T-helper 17 cell (primary cell): ENCODE measurements around the gene KLHL12. TPM values are rescaled to one million over a fixed set of nuclear protein-coding genes. Genes with fewer than 3 reads are reported as not detected.

ENCODE experiments used
- ATAC-seq: fragments of 150-1000 bp; cut with Tn5 transposase; 2 replicates; pipeline ENCODE4 v1.10.0; 2021; ENCODE audit warnings: mild to moderate bottlenecking, moderate library complexity
- DNase-seq, 3 donors: peaks; one replicate each; pipeline versions ENCODE4 v3.0.0 to v3.0.0-alpha.2; 2020 to 2021
- H3K9me3 ChIP-seq: one replicate; pipeline ENCODE4 v1.7.0; 2013; ENCODE audit warnings: low read length, mild to moderate bottlenecking; ENCODE audit not compliant: control insufficient read depth, poor library complexity, severe bottlenecking
- H3K27ac Mint-ChIP-seq: one replicate; pipeline ENCODE4 v1.8.0; 2022; ENCODE audit warnings: mild to moderate bottlenecking, moderate library complexity, mixed read lengths
- H3K27me3 Mint-ChIP-seq: one replicate; pipeline ENCODE4 v1.8.0; 2022; ENCODE audit warnings: mixed read lengths
- H3K36me3 Mint-ChIP-seq: one replicate; pipeline ENCODE4 v1.8.0; 2022; ENCODE audit warnings: low read depth, mixed read lengths
- H3K4me1 Mint-ChIP-seq: one replicate; pipeline ENCODE4 v1.8.0; 2022; ENCODE audit warnings: mild to moderate bottlenecking, mixed read lengths
- H3K4me3 Mint-ChIP-seq: one replicate; pipeline ENCODE4 v1.8.0; 2022; ENCODE audit warnings: mild to moderate bottlenecking, moderate library complexity, mixed read lengths
- total RNA-seq, 4 donors: library from RNA in 2 of 4; stranded (reverse) in 2 of 4; gene quantifications; one replicate each; pipeline ENCODE4 v1.2.3 and lab custom pipeline; 2022 to 2026

Gene KLHL12
- total RNA-seq, 2 donors from 2014 or later = 16.7 to 21.1 TPM

GRCh38 chr1:202892501-202892900 is 34.5 kb downstream of the KLHL12 start:
- ATAC-seq = no peak
- H3K4me3 Mint-ChIP-seq = no peak overlapping the region

GRCh38 chr1:202890392-202890791 is 36.6 kb downstream of the KLHL12 start:
- H3K4me3 Mint-ChIP-seq = no peak overlapping the region
- ATAC-seq (no peak), DNase-seq (no peak)
- H3K27ac Mint-ChIP-seq = no peak overlapping the region
- no peaks in the 10 kb centered on the region for H3K27me3 Mint-ChIP-seq
- peaks cover 10% of the 10 kb centered on the region for H3K36me3 Mint-ChIP-seq
- H3K9me3 ChIP-seq = no peaks in the 10 kb centered on the region
- peaks cover 20% of the 10 kb centered on the region for H3K4me1 Mint-ChIP-seq

More at GRCh38 chr1:202892501-202892900, 34.5 kb downstream of the KLHL12 start:
- H3K27ac Mint-ChIP-seq = no peak overlapping the region
- no peaks in the 10 kb centered on the region for H3K27me3 Mint-ChIP-seq
- no peak for DNase-seq
- H3K4me1 Mint-ChIP-seq = peaks cover 20% of the 10 kb centered on the region
- H3K36me3 Mint-ChIP-seq = peaks cover 10% of the 10 kb centered on the region
- H3K9me3 ChIP-seq = no peaks in the 10 kb centered on the region

DNA sequence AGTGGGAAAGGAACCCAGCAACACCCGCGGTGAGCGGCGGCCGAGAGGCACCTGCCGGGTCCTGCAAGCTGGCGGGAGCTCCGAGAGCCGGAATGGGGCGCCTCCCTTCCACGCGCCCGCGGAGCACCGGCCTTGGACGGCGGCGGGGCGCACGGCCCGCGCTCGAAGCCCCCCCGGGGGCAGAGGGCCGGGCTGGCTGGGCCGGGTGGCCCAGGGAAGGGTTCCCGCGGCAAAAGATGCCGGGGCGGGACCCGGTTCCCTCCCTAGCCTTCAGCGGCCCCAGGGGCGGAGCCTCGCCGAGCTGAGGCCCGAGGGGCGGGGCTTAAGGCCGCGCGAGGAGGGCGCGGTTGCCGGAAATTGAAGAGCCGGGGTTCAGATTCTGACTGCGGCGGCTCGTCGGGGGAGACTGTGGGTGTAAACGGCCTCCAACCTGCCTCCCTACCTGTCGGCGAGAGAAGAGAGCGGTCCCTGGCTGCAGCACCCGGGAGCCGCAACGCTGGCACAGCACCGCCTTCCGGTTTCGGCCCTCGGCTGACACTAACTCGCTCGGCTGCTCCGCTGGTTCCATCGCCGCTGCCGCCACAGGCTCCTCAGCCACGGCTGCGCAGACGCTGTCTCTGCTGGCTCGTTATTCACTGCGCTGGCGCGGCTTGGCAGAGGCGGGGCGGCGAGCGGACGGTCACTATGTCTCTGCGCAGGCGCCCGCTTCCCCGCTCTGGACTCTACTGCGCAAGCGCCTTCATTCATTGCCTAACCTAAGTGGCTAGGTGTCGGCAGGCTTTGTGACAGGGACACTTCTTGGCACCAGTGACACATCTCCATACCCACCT is 38.3 kb downstream of the KLHL12 start, which contains the start of gene RABIF:
Gene RABIF (minus strand): TSS at position 619 of the 830 bp plus-strand sequence. CDS start 51 bp downstream, at position 568.
- DNase-seq (peak; percentile 94 to 96 (median 95)), ATAC-seq (peak; percentile 91)
- H3K4me1 Mint-ChIP-seq = peaks cover 20% of the 10 kb centered on the region
- H3K27ac Mint-ChIP-seq = peak within 1 kb of the TSS; percentile 90
- peaks cover 10% of the 10 kb centered on the region for H3K36me3 Mint-ChIP-seq
- no peaks in the 10 kb centered on the region for H3K27me3 Mint-ChIP-seq
- peak within 1 kb of the TSS; percentile 98 for H3K4me3 Mint-ChIP-seq
- H3K9me3 ChIP-seq = no peaks in the 10 kb centered on the region

DNA sequence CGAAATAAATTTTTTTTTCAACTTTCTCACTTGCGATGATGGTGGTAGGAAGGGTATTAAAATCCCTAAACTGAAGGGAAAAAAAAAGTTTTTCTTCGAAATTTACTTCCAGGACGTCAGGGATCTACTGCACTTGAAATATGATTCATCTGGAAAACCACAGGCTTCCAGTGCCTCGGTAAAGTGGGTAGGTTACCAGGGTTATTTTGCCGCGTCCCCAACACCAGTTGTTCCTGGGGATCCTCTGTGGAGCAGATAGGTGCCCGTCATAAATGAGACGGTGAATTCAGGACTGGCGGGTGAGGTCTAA is 38.9 kb downstream of the KLHL12 start:
- peaks cover 8% of the 10 kb centered on the region for H3K36me3 Mint-ChIP-seq
- DNase-seq (no peak), ATAC-seq (no peak)
- H3K27ac Mint-ChIP-seq = peak overlapping the region; percentile 70
- peak overlapping the region; percentile 98 for H3K4me3 Mint-ChIP-seq
- H3K9me3 ChIP-seq = no peaks in the 10 kb centered on the region
- no peaks in the 10 kb centered on the region for H3K27me3 Mint-ChIP-seq
- peaks cover 23% of the 10 kb centered on the region for H3K4me1 Mint-ChIP-seq

GRCh38 chr1:202880961-202881460 is 46.0 kb downstream of the KLHL12 start:
- H3K4me3 Mint-ChIP-seq = no peak overlapping the region
- ATAC-seq (no peak), DNase-seq (no peak)
- peak overlapping the region; percentile 72 for H3K27ac Mint-ChIP-seq
- H3K36me3 Mint-ChIP-seq = peaks cover 7% of the 10 kb centered on the region
- no peaks in the 10 kb centered on the region for H3K9me3 ChIP-seq
- no peaks in the 10 kb centered on the region for H3K27me3 Mint-ChIP-seq
- H3K4me1 Mint-ChIP-seq = peaks cover 14% of the 10 kb centered on the region

DNA sequence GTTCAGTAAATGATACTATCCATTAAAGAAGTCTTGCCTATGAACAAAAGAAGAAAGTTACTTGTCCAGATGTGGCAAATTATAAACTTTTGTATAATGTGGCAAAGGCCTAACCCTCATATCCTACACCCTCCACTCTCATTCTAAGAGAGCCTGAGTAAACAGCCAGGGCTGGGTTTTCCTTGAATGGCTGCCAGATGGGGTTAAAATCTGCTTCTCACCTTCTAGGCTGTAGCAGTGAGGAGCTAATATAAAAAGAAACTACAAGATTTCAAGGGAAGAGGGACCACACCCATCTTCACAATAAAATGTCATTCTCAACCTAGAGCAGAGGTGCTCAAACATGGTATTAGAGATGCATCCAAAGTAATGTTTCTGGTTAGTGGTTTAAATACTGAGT is 47.0 kb downstream of the KLHL12 start:
- H3K9me3 ChIP-seq = no peaks in the 10 kb centered on the region
- peaks cover 14% of the 10 kb centered on the region for H3K4me1 Mint-ChIP-seq
- no peak for DNase-seq
- peaks cover 7% of the 10 kb centered on the region for H3K36me3 Mint-ChIP-seq
- no peak for ATAC-seq
- no peaks in the 10 kb centered on the region for H3K27me3 Mint-ChIP-seq
- peak overlapping the region; percentile 37 for H3K27ac Mint-ChIP-seq
- no peak overlapping the region for H3K4me3 Mint-ChIP-seq

DNA sequence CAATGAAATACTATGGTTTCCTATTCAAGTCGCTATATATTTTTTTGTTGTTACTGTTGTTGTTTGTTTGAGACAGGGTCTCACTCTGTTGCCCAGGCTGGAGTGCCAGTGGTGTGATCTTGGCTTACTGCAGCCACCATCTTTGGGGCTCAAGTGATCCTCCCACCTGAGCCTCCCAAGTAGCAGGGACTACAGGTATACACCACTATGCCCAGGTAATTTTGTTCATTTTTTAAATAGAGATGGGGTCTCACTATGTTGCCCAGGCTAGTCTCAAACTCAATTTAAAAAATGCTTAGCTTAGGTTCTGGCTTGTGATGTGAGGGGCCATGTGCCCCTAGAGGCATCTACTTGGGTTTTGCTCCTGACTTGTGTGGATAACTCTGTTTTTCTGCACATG is 47.9 kb downstream of the KLHL12 start:
- Mint-ChIP-seq H3K4me1 (peaks cover 14% of the 10 kb centered on the region), H3K4me3 (no peak overlapping the region), H3K27ac (no peak overlapping the region), H3K36me3 (peaks cover 7% of the 10 kb centered on the region), H3K27me3 (no peaks in the 10 kb centered on the region)
- ATAC-seq (no peak), DNase-seq (no peak)
- no peaks in the 10 kb centered on the region for H3K9me3 ChIP-seq

DNA sequence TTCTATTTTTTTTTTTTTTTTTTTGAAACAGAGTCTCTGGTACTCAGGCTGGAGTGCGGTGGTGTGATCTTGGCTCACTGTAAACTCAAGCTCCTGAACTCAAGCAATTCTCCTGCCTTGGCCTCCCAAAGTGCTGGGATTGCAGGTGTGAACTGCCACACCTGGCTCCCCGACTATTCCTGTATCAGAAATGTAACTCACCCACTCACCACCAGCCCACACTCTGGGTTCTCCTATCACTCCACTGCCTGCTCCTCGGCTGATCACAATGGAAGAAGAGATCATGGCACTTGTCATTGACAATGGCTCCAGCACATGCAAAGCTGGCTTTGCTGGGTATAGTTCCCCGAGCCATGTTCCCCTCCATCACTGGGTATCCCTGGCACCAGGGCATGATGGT is 54.0 kb downstream of the KLHL12 start:
- H3K27me3 Mint-ChIP-seq = peaks cover 7% of the 10 kb centered on the region
- no peak overlapping the region for H3K4me3 Mint-ChIP-seq
- peaks cover 8% of the 10 kb centered on the region for H3K4me1 Mint-ChIP-seq
- H3K27ac Mint-ChIP-seq = no peak overlapping the region
- H3K36me3 Mint-ChIP-seq = peaks cover 6% of the 10 kb centered on the region
- no peaks in the 10 kb centered on the region for H3K9me3 ChIP-seq
- DNase-seq = no peak
- ATAC-seq = no peak

GRCh38 chr1:202871367-202871766 is 55.7 kb downstream of the KLHL12 start:
- no peaks in the 10 kb centered on the region for H3K9me3 ChIP-seq
- Mint-ChIP-seq H3K4me3 (no peak overlapping the region), H3K27ac (no peak overlapping the region), H3K27me3 (peaks cover 7% of the 10 kb centered on the region), H3K4me1 (peaks cover 8% of the 10 kb centered on the region), H3K36me3 (peaks cover 6% of the 10 kb centered on the region)
- DNase-seq = no peak
- ATAC-seq = no peak

GRCh38 chr1:202862679-202863560 is 64.1 kb downstream of the KLHL12 start:
- Mint-ChIP-seq H3K36me3 (no peaks in the 10 kb centered on the region), H3K4me3 (no peak overlapping the region), H3K4me1 (peaks cover 14% of the 10 kb centered on the region), H3K27ac (no peak overlapping the region), H3K27me3 (peaks cover 64% of the 10 kb centered on the region)
- H3K9me3 ChIP-seq = no peaks in the 10 kb centered on the region
- no peak for DNase-seq
- no peak for ATAC-seq

DNA sequence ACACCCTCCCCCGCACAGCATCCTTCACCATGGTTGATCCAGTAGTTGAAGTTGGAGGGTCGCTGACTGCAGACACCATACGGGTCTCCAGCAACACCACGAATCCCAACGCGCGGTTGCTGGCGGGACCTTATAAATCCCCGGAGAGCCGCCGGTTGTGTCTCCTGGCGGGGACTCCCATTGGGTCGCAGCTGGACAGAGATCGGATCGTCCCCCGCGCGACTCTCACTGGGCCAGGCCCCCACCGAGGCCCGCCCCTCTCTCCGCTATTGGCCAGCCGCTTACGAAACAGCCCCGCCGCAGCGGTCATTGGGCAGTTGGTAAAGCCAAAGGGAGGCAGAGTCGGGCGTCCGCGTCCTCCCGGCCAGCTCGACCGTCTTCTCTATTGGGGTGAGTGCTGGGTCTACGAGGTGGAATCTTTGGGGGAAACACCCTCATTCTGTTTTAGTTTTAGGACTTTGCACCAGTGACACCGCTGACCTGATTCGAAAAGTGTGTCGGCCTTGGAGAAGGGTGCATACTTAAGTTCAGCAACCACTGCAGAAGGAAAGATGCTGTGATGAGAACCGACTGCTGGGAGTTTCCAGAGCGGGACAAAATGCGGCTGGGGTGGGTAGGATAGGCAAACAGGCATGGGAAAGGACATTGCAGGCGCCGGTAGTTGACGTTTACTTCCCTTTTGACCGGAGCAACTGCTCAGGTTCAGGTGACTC is 65.5 kb downstream of the KLHL12 start:
- DNase-seq = peak in 1 of 3 donors; percentile 18
- Mint-ChIP-seq H3K4me1 (peaks cover 14% of the 10 kb centered on the region), H3K27ac (peak overlapping the region; percentile 60), H3K4me3 (peak overlapping the region; percentile 91), H3K27me3 (peaks cover 64% of the 10 kb centered on the region), H3K36me3 (no peaks in the 10 kb centered on the region)
- no peaks in the 10 kb centered on the region for H3K9me3 ChIP-seq
- peak; percentile 74 for ATAC-seq

DNA sequence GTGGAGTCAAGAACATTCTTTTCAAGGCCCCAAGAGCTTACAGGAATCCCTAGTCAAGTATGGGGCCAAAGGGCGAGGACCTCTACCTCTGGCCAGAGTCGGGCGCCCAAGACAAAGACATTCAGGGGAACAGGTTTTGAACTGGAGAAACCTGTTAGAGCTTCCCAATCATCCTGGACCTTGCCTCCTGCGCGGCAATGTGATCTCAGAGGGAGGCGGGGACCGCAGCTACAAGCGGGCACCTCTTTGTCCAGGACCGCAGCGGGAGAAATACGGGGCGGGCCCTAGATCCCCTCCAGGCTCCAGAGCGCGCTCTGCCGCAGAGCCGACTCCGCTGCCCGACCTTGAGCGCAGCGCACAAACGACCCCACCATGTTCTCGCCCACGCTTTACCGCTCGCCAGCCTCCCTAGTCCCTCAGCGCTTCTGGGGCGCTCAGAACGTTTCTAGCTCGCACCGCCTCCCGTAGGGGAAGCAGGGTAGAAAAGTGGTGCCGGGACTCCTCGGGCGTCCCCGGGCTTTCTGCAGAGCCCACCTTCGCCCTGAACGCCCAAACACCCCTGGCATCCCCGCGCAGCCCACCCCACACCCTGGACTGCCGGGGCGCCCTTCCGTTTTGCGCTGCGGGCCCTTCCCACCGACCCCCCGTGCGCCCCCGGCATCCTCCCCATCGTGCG is 66.2 kb downstream of the KLHL12 start:
- peak; percentile 73 for ATAC-seq
- H3K9me3 ChIP-seq = no peaks in the 10 kb centered on the region
- peak in 1 of 3 donors; percentile 14 for DNase-seq
- peaks cover 14% of the 10 kb centered on the region for H3K4me1 Mint-ChIP-seq
- peak overlapping the region; percentile 60 for H3K27ac Mint-ChIP-seq
- peak overlapping the region; percentile 91 for H3K4me3 Mint-ChIP-seq
- H3K27me3 Mint-ChIP-seq = peaks cover 62% of the 10 kb centered on the region
- no peaks in the 10 kb centered on the region for H3K36me3 Mint-ChIP-seq
